Keratinocyte (primary cell): ENCODE results near the gene S100PBP. TPM values are rescaled to one million over a fixed set of nuclear protein-coding genes. Genes with fewer than 3 reads are reported as not detected.

Experiments
- DNase-seq: peaks from one replicate; pipeline ENCODE4 v3.0.0-alpha.2; 2011; ENCODE audit warnings: low read depth, missing footprints, low spot score
- FAIRE-seq: peaks from 2 replicates; lab custom pipeline; 2011; peaks lifted over from hg19 to GRCh38; lab: Jason Lieb, UNC
- H2AFZ ChIP-seq: 2 replicates; pipeline ENCODE4 v1.6.0; 2012; ENCODE audit warnings: low read length, control low read depth, inconsistent platforms; ENCODE audit not compliant: control insufficient read depth
- H3K27ac ChIP-seq: 2 replicates; pipeline ENCODE4 v1.5.1; 2011; ENCODE audit warnings: low read length; ENCODE audit not compliant: control insufficient read depth, insufficient read depth
- H3K27me3 ChIP-seq: 3 replicates; pipeline ENCODE4 v1.6.0; 2011; ENCODE audit warnings: low read length; ENCODE audit not compliant: control insufficient read depth, insufficient read depth; ENCODE audit errors: extremely low read depth
- H3K36me3 ChIP-seq, 2 experiments: 2 replicates in 1 of 2; 3 replicates in 1 of 2; pipeline ENCODE4 v1.5.1; 2011; ENCODE audit warnings: low read length in 2 of 2, mild to moderate bottlenecking in 1 of 2; ENCODE audit not compliant: control insufficient read depth in 2 of 2, insufficient read depth in 2 of 2; ENCODE audit errors: extremely low read depth in 1 of 2
- H3K4me1 ChIP-seq: 3 replicates; pipeline ENCODE4 v1.5.1; 2011; ENCODE audit warnings: low read length; ENCODE audit not compliant: control insufficient read depth, insufficient read depth; ENCODE audit errors: extremely low read depth
- H3K4me2 ChIP-seq: 3 replicates; pipeline ENCODE4 v1.6.0; 2011; ENCODE audit warnings: low read depth, low read length; ENCODE audit not compliant: control insufficient read depth, insufficient read depth; ENCODE audit errors: extremely low read depth
- H3K4me3 ChIP-seq, 3 experiments: fragments of 200-600 bp in 1 of 3; sonication (generic) in 1 of 3; 2 replicates in 2 of 3; 3 replicates in 1 of 3; pipeline ENCODE4 v1.5.1; 2011 to 2016; ENCODE audit warnings: low read length in 3 of 3, mild to moderate bottlenecking in 3 of 3, control low read depth in 2 of 3, inconsistent platforms in 1 of 3, low read depth in 1 of 3, mixed read lengths in 1 of 3, mixed run types in 1 of 3, moderate library complexity in 1 of 3; ENCODE audit not compliant: control insufficient read depth in 2 of 3, insufficient read depth in 2 of 3; ENCODE audit errors: extremely low read depth in 1 of 3
- H3K79me2 ChIP-seq: 2 replicates; pipeline ENCODE4 v1.6.0; 2012; ENCODE audit warnings: low read length; ENCODE audit not compliant: control insufficient read depth, insufficient read depth
- H3K9ac ChIP-seq: 3 replicates; pipeline ENCODE4 v1.6.0; 2011; ENCODE audit warnings: low read length; ENCODE audit not compliant: control insufficient read depth, insufficient read depth; ENCODE audit errors: extremely low read depth
- H3K9me1 ChIP-seq: 3 replicates; pipeline ENCODE4 v1.6.0; 2011; ENCODE audit warnings: low read length; ENCODE audit not compliant: control insufficient read depth, insufficient read depth; ENCODE audit errors: extremely low read depth
- H3K9me3 ChIP-seq: 2 replicates; pipeline ENCODE4 v1.5.1; 2012; ENCODE audit warnings: low read depth, low read length; ENCODE audit not compliant: control insufficient read depth
- H4K20me1 ChIP-seq: 3 replicates; pipeline ENCODE4 v1.6.0; 2011; ENCODE audit warnings: low read length; ENCODE audit not compliant: control insufficient read depth, insufficient read depth; ENCODE audit errors: extremely low read depth
- EZH2 ChIP-seq: IDR thresholded peaks from one replicate; pipeline ENCODE4 v1.6.1; 2012; ENCODE audit warnings: inconsistent platforms, mild to moderate bottlenecking, low read length, moderate library complexity
- dilution Hi-C: fragments of 300-500 bp; cut with MboI; formaldehyde crosslinking; loops from one replicate; pipeline ENCODE4 v1.7.0; 2020; ENCODE audit warnings: low sequenced_read_pairs; ENCODE audit not compliant: extremely low pct_ligation_motif_present
- polyA plus RNA-seq, 5 experiments: library from polyadenylated mRNA; depleted of rRNA in 3 of 5; stranded (reverse) in 3 of 5; stranded (forward) in 1 of 5; unstranded in 1 of 5; fragments of >200 nt; gene quantifications; 1 replicate in 1 of 5; 2 replicates in 3 of 5; 3 replicates in 1 of 5; pipeline versions ENCODE4 v1.2.1 to v1.2.3, GENCODE V29; 2011 to 2012; ENCODE audit warnings: missing spikeins in 2 of 5, low read depth in 1 of 5, low replicate concordance in 1 of 5
- TF ChIP-seq, protein P1 (sequence below), 3 experiments: IDR thresholded peaks in 1 of 3; conservative IDR thresholded peaks in 1 of 3; optimal IDR thresholded peaks in 1 of 3; 2 replicates in 2 of 3; 3 replicates in 1 of 3; pipeline versions ENCODE3 to v1.5.1; 2011; ENCODE audit warnings: low read length in 3 of 3, mild to moderate bottlenecking in 3 of 3, moderate library complexity in 2 of 3, control low read depth in 1 of 3, inconsistent platforms in 1 of 3; ENCODE audit not compliant: insufficient read depth in 2 of 3; ENCODE audit errors: extremely low read depth in 1 of 3

The S100PBP gene
- polyA plus RNA-seq, 1 donor (not counting 4 experiments of a cell fraction or from before 2014, with no cell fraction given), result 29.0 TPM

DNA sequence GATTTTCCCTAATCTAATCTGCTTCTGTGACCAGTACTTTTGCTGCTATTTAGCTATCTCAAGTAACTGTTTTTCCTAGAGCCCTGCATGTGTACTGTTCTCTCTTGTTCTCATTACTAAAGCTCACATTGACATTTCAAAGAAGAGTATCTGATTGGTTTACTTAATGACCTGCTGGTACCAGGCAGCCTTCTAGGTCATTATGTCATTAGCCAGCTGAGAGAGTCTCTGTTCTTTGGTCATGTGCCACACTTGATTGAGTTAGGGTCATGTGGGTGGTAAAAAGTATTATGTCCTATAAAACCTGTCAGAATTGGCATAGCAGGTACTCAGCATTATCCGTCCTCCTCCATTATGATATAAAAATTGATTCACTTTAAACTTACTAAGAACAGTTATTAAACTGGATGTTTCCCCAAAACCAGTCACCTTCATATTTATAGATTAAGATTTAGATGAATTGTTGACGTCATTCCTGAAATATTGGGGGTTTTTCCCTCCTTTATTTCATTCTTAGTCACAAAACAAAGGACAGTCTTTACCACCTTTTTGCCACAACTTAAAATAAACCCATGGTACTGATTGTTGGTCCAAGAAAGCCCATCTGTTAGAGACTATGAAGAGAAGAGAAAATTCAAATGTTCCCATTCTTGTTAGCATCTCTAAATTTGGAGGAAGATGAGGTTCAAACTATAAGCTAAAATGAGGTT lies 31.1 kb downstream of the S100PBP start:
- Histone ChIP-seq H3K9ac (no peak overlapping the region), H3K9me3 (no peaks in the 10 kb centered on the region), H3K4me2 (no peak overlapping the region), H3K27ac (no peak overlapping the region), H3K9me1 (no peaks in the 10 kb centered on the region), H3K4me3 (no peak overlapping the region), H4K20me1 (no peaks in the 10 kb centered on the region), H2AFZ (no peak overlapping the region), H3K36me3 (peaks cover 2 to 6% of the 10 kb centered on the region in 2 experiments), H3K27me3 (no peaks in the 10 kb centered on the region), H3K4me1 (no peaks in the 10 kb centered on the region), H3K79me2 (no peaks in the 10 kb centered on the region)
- DNase-seq (no peak), FAIRE-seq (no peak)
- dilution Hi-C loops, result no loop called here
- no peak for TF ChIP-seq EZH2
- TF ChIP-seq, protein P1, sequence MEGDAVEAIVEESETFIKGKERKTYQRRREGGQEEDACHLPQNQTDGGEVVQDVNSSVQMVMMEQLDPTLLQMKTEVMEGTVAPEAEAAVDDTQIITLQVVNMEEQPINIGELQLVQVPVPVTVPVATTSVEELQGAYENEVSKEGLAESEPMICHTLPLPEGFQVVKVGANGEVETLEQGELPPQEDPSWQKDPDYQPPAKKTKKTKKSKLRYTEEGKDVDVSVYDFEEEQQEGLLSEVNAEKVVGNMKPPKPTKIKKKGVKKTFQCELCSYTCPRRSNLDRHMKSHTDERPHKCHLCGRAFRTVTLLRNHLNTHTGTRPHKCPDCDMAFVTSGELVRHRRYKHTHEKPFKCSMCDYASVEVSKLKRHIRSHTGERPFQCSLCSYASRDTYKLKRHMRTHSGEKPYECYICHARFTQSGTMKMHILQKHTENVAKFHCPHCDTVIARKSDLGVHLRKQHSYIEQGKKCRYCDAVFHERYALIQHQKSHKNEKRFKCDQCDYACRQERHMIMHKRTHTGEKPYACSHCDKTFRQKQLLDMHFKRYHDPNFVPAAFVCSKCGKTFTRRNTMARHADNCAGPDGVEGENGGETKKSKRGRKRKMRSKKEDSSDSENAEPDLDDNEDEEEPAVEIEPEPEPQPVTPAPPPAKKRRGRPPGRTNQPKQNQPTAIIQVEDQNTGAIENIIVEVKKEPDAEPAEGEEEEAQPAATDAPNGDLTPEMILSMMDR (optimal IDR thresholded peaks at IDR 0.05 in 1 of 3, IDR thresholded peaks at IDR 0.05 in 1 of 3, conservative IDR thresholded peaks at IDR 0.05 in 1 of 3; ENCODE audit: extremely low read depth in 1 of 3, insufficient read depth in 2 of 3, low read length in 3 of 3), result no peak

DNA sequence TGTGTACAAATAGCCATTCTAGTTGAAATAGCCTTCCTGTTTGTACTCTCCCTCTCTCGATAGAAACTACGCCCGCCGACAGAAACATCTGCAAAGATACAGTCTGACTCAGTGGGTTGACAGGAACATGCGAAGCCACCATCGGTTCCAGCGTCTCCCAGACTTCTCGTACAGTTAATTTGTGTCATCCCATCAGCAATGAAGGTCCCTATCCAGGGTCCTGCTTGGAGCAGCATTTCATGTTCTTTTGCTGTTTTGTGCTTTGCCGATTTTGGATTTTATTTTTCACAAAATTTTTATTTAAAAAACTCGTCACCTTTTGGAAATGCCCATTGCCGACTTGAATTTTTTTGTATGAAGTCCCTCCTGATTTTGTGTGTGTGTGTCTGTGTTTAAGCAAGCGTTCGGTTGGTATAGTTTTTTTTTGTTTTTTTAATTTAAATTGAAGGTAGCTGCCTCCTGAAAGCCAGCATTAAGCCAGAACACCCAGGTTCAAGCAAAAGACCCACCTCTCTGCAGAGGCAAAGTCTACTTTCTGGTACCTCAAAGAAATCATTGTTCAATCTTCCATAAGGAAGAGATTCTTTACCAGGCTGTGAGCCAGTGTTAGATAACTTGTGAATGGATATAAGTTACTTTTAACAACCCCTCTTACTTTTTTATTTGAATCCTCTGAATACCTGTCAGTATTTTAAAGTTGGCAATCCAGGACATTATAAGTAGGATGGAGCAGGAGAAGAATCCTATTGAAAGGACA lies 38.6 kb downstream of the S100PBP start:
- FAIRE-seq, result no peak
- TF ChIP-seq, protein P1 (optimal IDR thresholded peaks at IDR 0.05 in 1 of 3, IDR thresholded peaks at IDR 0.05 in 1 of 3, conservative IDR thresholded peaks at IDR 0.05 in 1 of 3; ENCODE audit: extremely low read depth in 1 of 3, insufficient read depth in 2 of 3, low read length in 3 of 3), result no peak
- no peak for TF ChIP-seq EZH2

More for the DNA sequence above, 38.6 kb downstream of the S100PBP start:
- no peaks in the 10 kb centered on the region for H4K20me1 ChIP-seq
- peaks cover 3 to 13% of the 10 kb centered on the region in 2 experiments for H3K36me3 ChIP-seq
- no peak for DNase-seq
- no peaks in the 10 kb centered on the region for H3K9me1 ChIP-seq
- dilution Hi-C loops, result no loop called here
- H3K27me3 ChIP-seq, result no peaks in the 10 kb centered on the region
- H3K4me3 ChIP-seq, result no peak overlapping the region
- H3K27ac ChIP-seq, result no peak overlapping the region
- H3K79me2 ChIP-seq, result no peaks in the 10 kb centered on the region
- no peak overlapping the region for H2AFZ ChIP-seq
- H3K9ac ChIP-seq, result no peak overlapping the region
- H3K9me3 ChIP-seq, result no peaks in the 10 kb centered on the region
- H3K4me1 ChIP-seq, result peaks cover 9% of the 10 kb centered on the region
- H3K4me2 ChIP-seq, result no peak overlapping the region
